Heart right ventricle (tissue), 16 donors: ENCODE results near the gene C16orf89. TPM values are rescaled to one million over a fixed set of nuclear protein-coding genes. Genes with fewer than 3 reads are reported as not detected.

Experiments used
- ATAC-seq, 8 donors: fragments of 200-7000 bp; cut with Tn5 transposase; one replicate each; pipeline ENCODE4 v1.9.1; 2020; ENCODE audit warnings: mild to moderate bottlenecking in 8 of 8, moderate library complexity in 8 of 8, moderate number of reproducible peaks in 1 of 8
- DNase-seq, 2 donors: peaks; one replicate each; pipeline ENCODE4 v3.0.0-alpha.2; 2020
- H3K27ac ChIP-seq, 10 donors: fragments of 200-600 bp; sonication (generic) in 2 of 10; one replicate each; pipeline versions ENCODE4 v1.5.0 to v1.8.0; 2020 to 2022; ENCODE audit warnings: mild to moderate bottlenecking in 3 of 10
- H3K27me3 ChIP-seq, 7 donors: fragments of 200-600 bp; one replicate each; pipeline ENCODE4 v1.8.0; 2021 to 2022; ENCODE audit warnings: mild to moderate bottlenecking in 2 of 7
- H3K36me3 ChIP-seq, 9 donors: fragments of 200-600 bp; sonication (generic) in 1 of 9; one replicate each; pipeline versions ENCODE4 v1.5.0 to v1.8.0; 2020 to 2022; ENCODE audit warnings: mild to moderate bottlenecking in 2 of 9
- H3K4me1 ChIP-seq, 9 donors: fragments of 200-600 bp; sonication (generic) in 1 of 9; one replicate each; pipeline versions ENCODE4 v1.5.0 to v1.8.0; 2020 to 2022; ENCODE audit warnings: mild to moderate bottlenecking in 4 of 9
- H3K4me3 ChIP-seq, 10 donors: fragments of 200-600 bp; sonication (generic) in 2 of 10; one replicate each; pipeline versions ENCODE4 v1.5.0 to v1.8.0; 2020 to 2022; ENCODE audit warnings: mild to moderate bottlenecking in 7 of 10, moderate library complexity in 2 of 10
- H3K9me3 ChIP-seq, 11 donors: fragments of 200-600 bp in 10 of 11; sonication (generic) in 2 of 11; one replicate each; pipeline versions ENCODE4 v1.5.0 to v1.8.0; 2013 to 2022; ENCODE audit warnings: mild to moderate bottlenecking in 2 of 11, control low read depth in 1 of 11, moderate library complexity in 1 of 11
- WGBS, 2 donors: extraction: QIAGEN DNeasy Blood & Tissue Kit; methylation state at CpG; one replicate each; pipeline ENCODE4 v1.1.7; 2013; ENCODE audit warnings: inconsistent platforms in 1 of 2; 5-methylcytosine and 5-hydroxymethylcytosine counted together
- intact Hi-C, 10 donors: fragments of 100-400 bp; cut with DNase I; formaldehyde crosslinking; loops; one replicate each; pipeline versions ENCODE4 v1.11.1 to v1.14.2; 2022
- polyA plus RNA-seq, 2 donors: library from polyadenylated mRNA; stranded (reverse); fragments of 200-250 nt; gene quantifications; one replicate each; pipeline ENCODE4 v1.2.3, GENCODE V29; 2013
- total RNA-seq, 10 donors: library from RNA; stranded (reverse); fragmentation: NEBNext Ultra II Directional in 3 of 10; extraction: Animal tissue kit (Norgen Biotek cat#: 25700) in 3 of 10; gene quantifications; one replicate each; pipeline versions ENCODE4 v1.2.1 to v1.2.4, GENCODE V29; 2021 to 2023
- TF ChIP-seq, protein P1 (sequence below), 9 donors: fragments of 200-600 bp; sonication (generic) in 2 of 9; IDR thresholded peaks; one replicate each; pipeline versions ENCODE4 v1.5.0 to v1.8.0; 2021 to 2022; ENCODE audit warnings: antibody characterized with exemption in 9 of 9, mild to moderate bottlenecking in 5 of 9, moderate library complexity in 1 of 9
- donor health status: Arrhythmogenic right ventricular cardiomyopathy.
- donor health status: ischemic (EF 13 %, LVEDD 7.1; RV severe dilation, severe dysfunction).
- donor health status: healthy with polysubstance abuse.
- donor health status: DM: no; HTN: yes; CAD: no.
- donor health status: DM: no; HTN: no; CAD: no.
- donor health status: ischemic (EF 25% LVEDD 6.9; RV normal size, moderate dysfunction).
- donor health status: ischemic (EF 25% LVEDD 5.7; RV mildly dilated, moderate dysfunction).
- donor health status: healthy.
- donor health status: DM: yes; HTN: yes; CAD: no.
- donor health status: Ischemic cardiomyopathy.
- donor health status: ischemic (EF 35%, LVEDD 5.7; RV mildly dilated, moderate dysfunction).
- donor health status: nonischemic (EF 11% LVEDD 7.7; RV severe dilation, severe dysfunction).
- donor health status: DM: yes; HTN: yes; CAD: no.
- donor health status: PGD.
- donor health status: ischemic (EF 29% LVEDD 5.4; RV normal size, mild dysfunction).
- donor health status: nonischemic (EF 23%, LVEDD 6.1; RV moderate dilation, normal function).

Gene C16orf89
- total and polyA plus RNA-seq, 12 donors = 0.28 to 44.9 (median 5.0) TPM

DNA sequence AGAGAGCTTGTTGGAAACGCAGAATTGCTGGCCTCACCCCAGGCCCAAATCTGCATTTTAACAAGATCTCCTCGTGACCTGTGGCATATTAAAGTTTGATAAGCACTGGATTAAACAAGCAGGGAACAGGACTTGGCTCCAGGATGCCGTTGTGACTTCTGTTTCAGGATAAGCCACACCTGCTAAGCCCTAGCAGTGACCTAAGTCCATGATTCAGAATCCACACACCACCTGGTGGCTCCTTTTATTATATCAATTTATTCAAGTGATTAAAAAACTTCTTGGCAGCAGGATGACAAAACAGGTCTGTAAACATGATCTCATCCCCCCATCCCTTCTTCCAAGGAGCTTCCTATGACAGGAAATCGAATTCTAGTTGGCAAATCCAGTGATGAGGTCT lies 41.1 kb downstream of the C16orf89 start:
- no peaks in the 10 kb centered on the region for H3K9me3 ChIP-seq
- TF ChIP-seq, protein P1, sequence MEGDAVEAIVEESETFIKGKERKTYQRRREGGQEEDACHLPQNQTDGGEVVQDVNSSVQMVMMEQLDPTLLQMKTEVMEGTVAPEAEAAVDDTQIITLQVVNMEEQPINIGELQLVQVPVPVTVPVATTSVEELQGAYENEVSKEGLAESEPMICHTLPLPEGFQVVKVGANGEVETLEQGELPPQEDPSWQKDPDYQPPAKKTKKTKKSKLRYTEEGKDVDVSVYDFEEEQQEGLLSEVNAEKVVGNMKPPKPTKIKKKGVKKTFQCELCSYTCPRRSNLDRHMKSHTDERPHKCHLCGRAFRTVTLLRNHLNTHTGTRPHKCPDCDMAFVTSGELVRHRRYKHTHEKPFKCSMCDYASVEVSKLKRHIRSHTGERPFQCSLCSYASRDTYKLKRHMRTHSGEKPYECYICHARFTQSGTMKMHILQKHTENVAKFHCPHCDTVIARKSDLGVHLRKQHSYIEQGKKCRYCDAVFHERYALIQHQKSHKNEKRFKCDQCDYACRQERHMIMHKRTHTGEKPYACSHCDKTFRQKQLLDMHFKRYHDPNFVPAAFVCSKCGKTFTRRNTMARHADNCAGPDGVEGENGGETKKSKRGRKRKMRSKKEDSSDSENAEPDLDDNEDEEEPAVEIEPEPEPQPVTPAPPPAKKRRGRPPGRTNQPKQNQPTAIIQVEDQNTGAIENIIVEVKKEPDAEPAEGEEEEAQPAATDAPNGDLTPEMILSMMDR (IDR thresholded peaks at IDR 0.05) = peak in 2 of 9 donors; percentile 15 to 24
- H3K4me1 ChIP-seq = peaks cover 0 to 13% (median 0%) of the 10 kb centered on the region in 9 donors
- intact Hi-C loops = loop anchor here in 1 of 10 donors (5.0 kb wide), 1 partner anchor 57 kb away; no protein-coding TSS in a partner anchor
- H3K36me3 ChIP-seq = peaks cover 0 to 24% (median 0%) of the 10 kb centered on the region in 9 donors
- no peaks in the 10 kb centered on the region for H3K27me3 ChIP-seq
- H3K4me3 ChIP-seq = no peak overlapping the region
- no peak overlapping the region for H3K27ac ChIP-seq
- ATAC-seq = peak in 5 of 8 donors; percentile 35 to 61 (median 40)
- 34 to 46% methylated on average over 4 of the region's 4 CpGs for WGBS, 2 donors
- DNase-seq = no peak

DNA sequence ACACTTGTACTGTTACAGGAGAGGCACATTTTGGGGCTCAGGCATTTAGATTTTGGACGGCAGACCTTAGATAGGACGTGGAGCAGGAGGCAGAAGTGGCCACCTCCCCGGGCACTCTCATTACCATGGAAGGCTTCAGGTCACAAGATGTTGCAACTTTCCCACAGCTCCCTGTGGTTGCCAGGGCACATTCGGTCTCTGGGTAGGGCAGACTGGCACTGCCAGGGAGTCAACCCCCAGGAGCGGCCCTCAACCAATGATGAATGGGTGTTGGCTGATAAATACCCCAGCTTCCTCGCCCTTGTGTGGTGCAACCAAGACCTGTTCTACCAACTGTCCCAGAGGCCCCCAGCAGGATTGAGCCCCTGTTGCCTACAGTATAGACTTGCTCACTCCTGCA lies 43.2 kb downstream of the C16orf89 start:
- 83 to 84% methylated on average over 6 of the region's 6 CpGs for WGBS, 2 donors
- ATAC-seq (no peak), DNase-seq (no peak)
- Histone ChIP-seq H3K9me3 (no peaks in the 10 kb centered on the region), H3K27ac (no peak overlapping the region), H3K4me1 (peaks cover 0 to 16% (median 4%) of the 10 kb centered on the region in 9 donors), H3K27me3 (no peaks in the 10 kb centered on the region), H3K4me3 (no peak overlapping the region), H3K36me3 (peaks cover 0 to 6% (median 0%) of the 10 kb centered on the region in 9 donors)
- TF ChIP-seq, protein P1 (IDR thresholded peaks at IDR 0.05) = no peak
- intact Hi-C loops = loop anchor here in 1 of 10 donors (5.0 kb wide), 1 partner anchor 55 kb away; no protein-coding TSS in a partner anchor

DNA sequence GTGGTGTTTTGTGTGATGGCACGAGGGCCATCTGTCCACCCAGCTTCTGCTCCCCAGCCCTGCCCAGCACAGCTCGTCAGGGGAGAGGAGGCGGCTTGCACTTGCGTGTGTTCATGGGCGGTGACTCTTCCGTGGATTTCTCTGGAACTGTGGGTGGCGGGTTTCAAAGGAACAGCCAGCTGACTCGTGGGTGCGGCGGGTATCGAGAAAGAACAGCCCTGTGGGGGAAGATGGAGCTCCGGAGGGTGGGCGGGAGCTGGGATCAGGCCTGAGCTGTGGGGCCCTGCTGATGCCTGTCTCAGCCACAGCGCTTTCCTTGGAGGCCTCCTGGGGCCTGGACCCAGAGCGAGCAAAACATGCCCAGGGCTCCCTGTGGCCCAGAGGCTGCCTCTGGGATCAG lies 45.2 kb downstream of the C16orf89 start:
- 66 to 69% methylated on average over 14 to 15 of the region's 15 CpGs for WGBS, 2 donors
- H3K27ac ChIP-seq = no peak overlapping the region

DNA sequence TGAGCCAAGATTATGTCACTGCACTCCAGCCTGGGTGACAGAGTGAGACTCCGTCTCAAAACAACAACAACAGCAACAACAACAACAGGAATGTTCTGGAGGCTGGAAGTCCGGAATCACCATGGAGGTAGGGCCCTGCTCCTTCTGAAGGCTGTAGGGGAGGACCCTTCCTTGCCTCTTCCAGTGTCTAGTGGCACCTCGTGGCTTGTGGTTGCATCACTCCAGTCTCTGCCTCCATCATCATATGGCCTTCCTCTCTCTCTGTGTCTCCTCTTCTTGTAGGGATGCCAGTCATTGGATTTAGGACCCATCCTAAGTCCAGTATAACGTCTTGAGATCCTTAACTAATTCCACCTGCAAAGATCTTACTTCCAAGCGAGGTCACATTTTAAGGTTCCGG lies 46.0 kb downstream of the C16orf89 start:
- 79% methylated on average over 6 of the region's 6 CpGs for WGBS, 2 donors
- Histone ChIP-seq H3K36me3 (peaks cover 0 to 2% (median 0%) of the 10 kb centered on the region in 9 donors), H3K4me3 (no peak overlapping the region), H3K27ac (no peak overlapping the region), H3K27me3 (no peaks in the 10 kb centered on the region), H3K4me1 (peaks cover 0 to 12% (median 0%) of the 10 kb centered on the region in 9 donors), H3K9me3 (no peaks in the 10 kb centered on the region)
- TF ChIP-seq, protein P1 (IDR thresholded peaks at IDR 0.05) = no peak
- intact Hi-C loops = loop anchor here in 1 of 10 donors (5.0 kb wide), 1 partner anchor 52 kb away; no protein-coding TSS in a partner anchor
- ATAC-seq (no peak), DNase-seq (no peak)

More for the DNA sequence above, 45.2 kb downstream of the C16orf89 start:
- intact Hi-C loops = loop anchor here in 1 of 10 donors (5.0 kb wide), 1 partner anchor 53 kb away; no protein-coding TSS in a partner anchor
- ATAC-seq (no peak), DNase-seq (no peak)
- Histone ChIP-seq H3K27me3 (no peaks in the 10 kb centered on the region), H3K9me3 (no peaks in the 10 kb centered on the region), H3K4me3 (no peak overlapping the region), H3K4me1 (peaks cover 0 to 16% (median 4%) of the 10 kb centered on the region in 9 donors), H3K36me3 (peaks cover 0 to 2% (median 0%) of the 10 kb centered on the region in 9 donors)
- TF ChIP-seq, protein P1 (IDR thresholded peaks at IDR 0.05) = no peak
